IMR-90 (cell line): ENCODE measurements around the gene TMEM63A. TPM values are rescaled to one million over a fixed set of nuclear protein-coding genes. Genes with fewer than 3 reads are reported as not detected.

Experiments used
- ATAC-seq: fragments of 200-7000 bp; cut with Tn5 transposase; 2 replicates; pipeline ENCODE4 v1.9.1; 2020; ENCODE audit warnings: low read depth, mild to moderate bottlenecking, moderate library complexity
- BruUV-seq: library from RNA; stranded (reverse); fragments of 400-500 nt; replicated peaks from 2 replicates; lab custom pipeline; 2021; lab: Mats Ljungman, UMichigan
- CTCF ChIA-PET: fragments of 300-600 bp; formaldehyde crosslinking; extraction: SDS; loops from one replicate; lab custom pipeline; 2021; ENCODE audit warnings: antibody characterized with exemption; lab: Yijun Ruan, JAX
- POLR2A ChIA-PET: fragments of 300-600 bp; sonication (Branson Sonifier 250); formaldehyde crosslinking; loops from one replicate; lab custom pipeline; 2022; ENCODE audit warnings: antibody characterized with exemption; ENCODE audit not compliant: unreplicated experiment; lab: Charles Lee
- DNase-seq: peaks from one replicate; pipeline ENCODE4 v3.0.0; 2013
- H2AFZ ChIP-seq: replicated peaks from 2 replicates; pipeline ENCODE3; 2013; ENCODE audit warnings: low read length, mild to moderate bottlenecking; ENCODE audit not compliant: poor library complexity
- H2AK5ac ChIP-seq: 2 replicates; pipeline ENCODE4 v1.6.1; 2013; ENCODE audit warnings: low read depth, low read length, inconsistent platforms
- H2AK9ac ChIP-seq: replicated peaks from 2 replicates; pipeline ENCODE3; 2013; ENCODE audit warnings: mild to moderate bottlenecking, low read depth, low read length, moderate library complexity; ENCODE audit not compliant: poor library complexity
- H2BK120ac ChIP-seq: 2 replicates; pipeline ENCODE4 v1.6.1; 2013; ENCODE audit warnings: low read depth, low read length, inconsistent platforms
- H2BK15ac ChIP-seq: 3 replicates; pipeline ENCODE4 v1.6.1; 2013; ENCODE audit warnings: low read depth, low read length, inconsistent platforms
- H2BK20ac ChIP-seq: 2 replicates; pipeline ENCODE4 v1.6.1; 2013; ENCODE audit warnings: low read depth, mild to moderate bottlenecking, inconsistent platforms, low read length, moderate library complexity
- H2BK5ac ChIP-seq: 2 replicates; pipeline ENCODE4 v1.6.1; 2013; ENCODE audit warnings: mild to moderate bottlenecking, low read depth, low read length, inconsistent platforms; ENCODE audit not compliant: poor library complexity, severe bottlenecking
- H3K14ac ChIP-seq: replicated peaks from 2 replicates; pipeline ENCODE4 v1.6.1; 2013; ENCODE audit warnings: low read depth, low read length, inconsistent platforms
- H3K18ac ChIP-seq: 2 replicates; pipeline ENCODE4 v1.6.1; 2013; ENCODE audit warnings: low read depth, low read length, control low read depth
- H3K23ac ChIP-seq: 2 replicates; pipeline ENCODE4 v1.6.1; 2013; ENCODE audit warnings: low read depth, low read length, inconsistent platforms
- H3K27ac ChIP-seq: 2 replicates; pipeline ENCODE4 v1.5.1; 2013; ENCODE audit warnings: mild to moderate bottlenecking, control low read depth, low read length; ENCODE audit not compliant: insufficient read depth
- H3K27me3 ChIP-seq: 2 replicates; pipeline ENCODE4 v1.6.1; 2013; ENCODE audit warnings: low read length; ENCODE audit not compliant: control insufficient read depth, insufficient read depth
- H3K36me3 ChIP-seq: 2 replicates; pipeline ENCODE4 v1.6.1; 2013; ENCODE audit warnings: low read length, mixed read lengths; ENCODE audit not compliant: control insufficient read depth, insufficient read depth
- H3K4ac ChIP-seq: 2 replicates; pipeline ENCODE4 v1.6.1; 2013; ENCODE audit warnings: low read depth, low read length, inconsistent platforms
- H3K4me1 ChIP-seq: 2 replicates; pipeline ENCODE4 v1.6.1; 2013; ENCODE audit warnings: low read length, mixed read lengths; ENCODE audit not compliant: control insufficient read depth, insufficient read depth
- H3K4me2 ChIP-seq: 2 replicates; pipeline ENCODE4 v1.6.1; 2013; ENCODE audit warnings: low read depth, mild to moderate bottlenecking, control low read depth, low read length, moderate library complexity
- H3K4me3 ChIP-seq: 2 replicates; pipeline ENCODE4 v1.5.1; 2013; ENCODE audit warnings: low read depth, mild to moderate bottlenecking, control low read depth, low read length, moderate library complexity; ENCODE audit not compliant: insufficient read depth
- H3K56ac ChIP-seq: 2 replicates; pipeline ENCODE4 v1.6.1; 2013; ENCODE audit warnings: low read length, inconsistent platforms; ENCODE audit not compliant: insufficient read depth; ENCODE audit errors: extremely low read depth
- H3K79me1 ChIP-seq, 2 experiments: 2 replicates each; pipeline ENCODE4 v1.6.1; 2013; ENCODE audit warnings: low read length in 2 of 2, inconsistent platforms in 1 of 2, low read depth in 1 of 2
- H3K9ac ChIP-seq: 2 replicates; pipeline ENCODE4 v1.6.1; 2013; ENCODE audit warnings: low read depth, low read length, control low read depth
- H3K9me1 ChIP-seq: 2 replicates; pipeline ENCODE4 v1.6.1; 2013; ENCODE audit warnings: low read length, inconsistent platforms; ENCODE audit not compliant: insufficient read depth
- H3K9me3 ChIP-seq: 2 replicates; pipeline ENCODE4 v1.6.1; 2013; ENCODE audit warnings: low read length; ENCODE audit not compliant: control insufficient read depth, insufficient read depth
- H4K20me1 ChIP-seq: 2 replicates; pipeline ENCODE4 v1.6.1; 2013; ENCODE audit warnings: low read length, inconsistent platforms; ENCODE audit not compliant: insufficient read depth
- H4K5ac ChIP-seq: 2 replicates; pipeline ENCODE4 v1.6.1; 2013; ENCODE audit warnings: mild to moderate bottlenecking, low read depth, low read length, control low read depth
- H4K8ac ChIP-seq, 2 experiments: 2 replicates each; pipeline ENCODE4 v1.6.1; 2013; ENCODE audit warnings: low read depth in 2 of 2, low read length in 2 of 2, control low read depth in 1 of 2, inconsistent platforms in 1 of 2
- H4K91ac ChIP-seq: 2 replicates; pipeline ENCODE4 v1.6.1; 2013; ENCODE audit warnings: low read depth, low read length, inconsistent platforms; ENCODE audit not compliant: insufficient read depth
- BHLHE40 ChIP-seq: fragments of 150-350 bp; IDR thresholded peaks from 2 replicates; pipeline ENCODE4 v1.6.1; 2016; ENCODE audit warnings: mild to moderate bottlenecking, low read depth, low read length
- CEBPB ChIP-seq: IDR thresholded peaks from 2 replicates; pipeline ENCODE4 v1.6.1; 2012; ENCODE audit warnings: low read depth, low read length, improper control_type of control experiment
- CTCF ChIP-seq: conservative IDR thresholded peaks from 2 replicates; pipeline ENCODE4 v1.5.1; 2012; ENCODE audit warnings: mild to moderate bottlenecking, low read depth, low read length, improper control_type of control experiment
- MAZ ChIP-seq: IDR thresholded peaks from 2 replicates; pipeline ENCODE4 v1.6.1; 2012; ENCODE audit warnings: low read depth, mild to moderate bottlenecking, low read length, improper control_type of control experiment, moderate library complexity, borderline replicate concordance
- MXI1 ChIP-seq: IDR thresholded peaks from 2 replicates; pipeline ENCODE4 v1.6.1; 2012; ENCODE audit warnings: low read depth, mild to moderate bottlenecking, low read length, moderate library complexity, borderline replicate concordance
- RAD21 ChIP-seq: IDR thresholded peaks from 2 replicates; pipeline ENCODE4 v1.6.1; 2012; ENCODE audit warnings: low read length, improper control_type of control experiment
- RCOR1 ChIP-seq: IDR thresholded peaks from 2 replicates; pipeline ENCODE4 v1.6.1; 2012; ENCODE audit warnings: mild to moderate bottlenecking, low read length, improper control_type of control experiment; ENCODE audit not compliant: insufficient replicate concordance
- RFX5 ChIP-seq: IDR thresholded peaks from 2 replicates; pipeline ENCODE4 v1.8.0; 2012; ENCODE audit warnings: low read depth, mild to moderate bottlenecking, low read length, moderate library complexity
- WGBS, 2 experiments: methylation state at CpG; one replicate each; pipeline versions ENCODE4 v1.1.5 to v1.1.7; 2013; ENCODE audit warnings: missing lambda C conversion rate in 2 of 2; ENCODE audit not compliant: insufficient read length in 1 of 2; ENCODE audit errors: extremely low coverage in 2 of 2; 5-methylcytosine and 5-hydroxymethylcytosine counted together
- dilution Hi-C: fragments of 300-500 bp; cut with HindIII; formaldehyde crosslinking; loops from one replicate; pipeline ENCODE4 v1.14.3; 2018; ENCODE audit warnings: low sequenced_read_pairs; ENCODE audit not compliant: unreplicated experiment
- in situ Hi-C: fragments of 300-500 bp; cut with MboI; formaldehyde crosslinking; loops from 3 replicates; pipeline ENCODE4 v1.14.3; 2019; ENCODE audit warnings: low sequenced_read_pairs, inconsistent platforms, mixed read lengths
- intact Hi-C: fragments of 100-400 bp; cut with micrococcal nuclease; formaldehyde crosslinking; loops from 2 replicates; pipeline ENCODE4 v1.10.0; 2022
- polyA plus RNA-seq, 3 experiments: library from polyadenylated mRNA; depleted of rRNA; stranded (reverse); fragments of >200 nt; gene quantifications; 2 replicates each; pipeline ENCODE4 v1.2.3, GENCODE V29; 2012; ENCODE audit warnings: low replicate concordance in 1 of 3
- total RNA-seq: library from RNA; depleted of rRNA; stranded (reverse); fragments of >200 nt; gene quantifications from 2 replicates; pipeline ENCODE4 v1.2.3, GENCODE V29; 2012

Gene TMEM63A
- total and polyA plus RNA-seq, 2 of the 4 experiments (the other 2 are of a cell fraction): 4.7 to 23.3 TPM

DNA sequence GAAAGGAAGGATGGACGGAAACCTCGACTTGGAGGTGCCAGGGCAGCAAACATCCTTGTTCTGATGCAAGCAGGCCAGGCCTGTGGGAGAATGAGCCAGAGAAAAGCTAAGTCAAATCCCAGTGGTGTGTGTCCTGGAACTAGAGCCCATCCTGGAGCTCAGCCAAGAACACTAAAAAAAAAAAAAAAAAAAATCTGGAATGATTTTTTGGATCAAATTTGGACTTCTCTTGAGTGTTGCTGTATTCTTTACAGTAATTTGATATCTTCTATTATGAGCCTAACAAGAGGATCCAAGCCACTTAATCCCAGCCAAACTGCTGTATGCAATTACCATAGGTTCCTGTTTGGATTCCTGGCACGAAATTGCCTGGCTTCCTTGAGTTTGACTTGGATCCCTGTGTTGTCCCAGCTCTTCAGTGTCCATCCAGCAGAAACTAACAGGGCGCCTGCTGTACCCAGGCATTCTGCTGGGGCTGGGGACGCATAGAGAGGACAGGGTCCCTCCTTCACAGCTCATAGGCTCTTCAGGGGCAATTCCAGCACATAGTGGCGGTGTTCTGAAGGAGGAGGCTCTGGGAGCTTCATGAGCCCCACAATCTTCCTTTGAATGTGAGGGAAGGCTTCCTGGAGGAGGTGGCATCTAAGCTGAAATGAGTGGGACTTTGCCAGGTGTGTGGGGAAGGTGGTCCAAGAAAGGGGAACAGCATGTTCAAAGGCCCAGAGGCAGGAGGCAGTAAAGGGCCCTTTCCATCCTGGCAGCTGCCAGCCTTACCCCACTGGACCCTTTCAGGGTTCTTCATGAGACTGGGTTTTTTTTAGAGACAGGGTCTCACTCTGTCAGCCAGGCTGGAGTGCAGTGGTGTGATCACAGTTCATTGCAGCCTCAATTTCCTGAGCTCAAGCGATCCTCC is 47.5 kb downstream of the TMEM63A start:
- Histone ChIP-seq H3K14ac (no peak overlapping the region; the same call in 1 of the 2 replicates), H4K20me1 (no peaks in the 10 kb centered on the region), H2AFZ (peak overlapping the region; percentile 14), H3K27me3 (no peaks in the 10 kb centered on the region), H2BK20ac (no peak overlapping the region), H2AK5ac (no peak overlapping the region; the same call in 1 of the 2 replicates), H3K9me1 (peaks cover 5% of the 10 kb centered on the region; the same call in 1 of the 2 replicates), H3K4ac (no peak overlapping the region), H3K27ac (peak overlapping the region; percentile 55; the same call in 1 of the 2 replicates), H3K4me3 (no peak overlapping the region), H3K4me1 (peaks cover 4% of the 10 kb centered on the region; the same call in 1 of the 2 replicates), H2AK9ac (peak overlapping the region; percentile 76), H3K79me1 (no peaks in the 10 kb centered on the region), H3K9ac (no peak overlapping the region), H4K91ac (no peak overlapping the region), H4K5ac (no peak overlapping the region), H2BK5ac (no peak overlapping the region), H2BK15ac (no peak overlapping the region), H3K56ac (no peak overlapping the region), H3K18ac (no peak overlapping the region; the same call in 1 of the 2 replicates), H2BK120ac (no peak overlapping the region), H4K8ac (no peak overlapping the region), H3K36me3 (peaks cover 22% of the 10 kb centered on the region), H3K23ac (no peak overlapping the region), H3K9me3 (no peaks in the 10 kb centered on the region), H3K4me2 (no peak overlapping the region; the same call in 1 of the 2 replicates)
- DNase-seq: peak; percentile 52
- ChIA-PET CTCF (interaction anchor here (0.6 to 1.1 kb wide), 7 partner anchors 17 to 360 kb away, joined by 3 to 5 read pairs (median 3); partner anchors contain the start of gene SRP9), POLR2A (interaction anchor here (0.6 kb wide), 1 partner anchor 349 kb away, joined by 7 read pairs; no protein-coding TSS in a partner anchor)
- intact Hi-C loops (no loop called here), in situ Hi-C loops (no loop called here), dilution Hi-C loops (no loop called here)
- ATAC-seq: peak; percentile 62
- WGBS, 2 experiments: 42% methylated on average over 2 of the region's 7 CpGs; no CpG with 5 or more reads in 1 of the 2 experiments
- BruUV-seq: no TSS peak
- no peak for TF ChIP-seq RFX5
- no peak for TF ChIP-seq BHLHE40
- TF ChIP-seq RAD21: no peak
- no peak for TF ChIP-seq RCOR1
- no peak for TF ChIP-seq MXI1
- TF ChIP-seq MAZ: no peak
- TF ChIP-seq CTCF: no peak
- no peak for TF ChIP-seq CEBPB
